Activated gamma-delta T cell (primary cell): ENCODE measurements around the gene UTP11.
"Not testable (repeated sequence)": the region's sequence is repeated elsewhere in the genome, so short reads cannot be mapped to it uniquely, and the experiment has no call there.

Experiments
- DNase-seq: peaks from one replicate; lab custom pipeline; 2025; lab: John Stamatoyannopoulos, UW
- total RNA-seq, 2 donors: gene quantifications; one replicate each; lab custom pipeline; 2026; lab: John Stamatoyannopoulos, UW

UTP11 gene
- total RNA-seq, result 27.0 to 37.0 reads per million in 2 donors

- peak; percentile 72 for DNase-seq
Observed at GRCh38 chr1:38012363-38013226, at the start of gene UTP11. TSS of gene UTP11 (plus strand) at chr1:38012734. CDS start at chr1:38012803, 69 bp downstream.

- not testable (repeated sequence) for DNase-seq
Observed at GRCh38 chr1:37964106-37964505, 48.4 kb upstream of the UTP11 start.

GRCh38 chr1:37965301-37965700 lies 47.2 kb upstream of the UTP11 start:
- no peak for DNase-seq

GRCh38 chr1:37973684-37974083 lies 38.9 kb upstream of the UTP11 start:
- not testable (repeated sequence) for DNase-seq

GRCh38 chr1:37974567-37974966 lies 38.0 kb upstream of the UTP11 start:
- DNase-seq, result no peak

GRCh38 chr1:37975083-37975482 lies 37.5 kb upstream of the UTP11 start:
- DNase-seq, result not testable (repeated sequence)

GRCh38 chr1:37978541-37978940 lies 34.0 kb upstream of the UTP11 start:
- no peak for DNase-seq

GRCh38 chr1:37983546-37983945 lies 29.0 kb upstream of the UTP11 start:
- DNase-seq, result no peak

- no peak for DNase-seq
Observed at GRCh38 chr1:37987679-37988078, 24.9 kb upstream of the UTP11 start.

- DNase-seq, result no peak
Observed at GRCh38 chr1:37989361-37989930, 23.1 kb upstream of the UTP11 start.

- DNase-seq, result no peak
Observed at GRCh38 chr1:37994886-37995566, 17.5 kb upstream of the UTP11 start.

GRCh38 chr1:37995751-37996345 lies 16.7 kb upstream of the UTP11 start:
- no peak for DNase-seq

GRCh38 chr1:37997256-37998088 lies 15.1 kb upstream of the UTP11 start:
- DNase-seq, result no peak

GRCh38 chr1:37998089-37998808 lies 14.3 kb upstream of the UTP11 start:
- no peak for DNase-seq

- DNase-seq, result no peak
Observed at GRCh38 chr1:37998913-37999429, 13.6 kb upstream of the UTP11 start.

- no peak for DNase-seq
Observed at GRCh38 chr1:37999430-38000232, 12.9 kb upstream of the UTP11 start.

GRCh38 chr1:38000233-38000528 lies 12.4 kb upstream of the UTP11 start:
- DNase-seq, result no peak

- no peak for DNase-seq
Observed at GRCh38 chr1:38000529-38001455, 11.7 kb upstream of the UTP11 start.
